Esophagus squamous epithelium (tissue), 5 donors: Measurements from ENCODE around the gene ZCCHC18. TPM values are rescaled to one million over a fixed set of nuclear protein-coding genes. Genes with fewer than 3 reads are reported as not detected.

Source experiments
- DNase-seq: peaks from one replicate; lab custom pipeline; 2025; lab: John Stamatoyannopoulos, UW
- H3K27ac ChIP-seq, 4 donors: fragments of 200-600 bp; sonication (generic); one replicate each; pipeline ENCODE4 v1.5.1; 2016 to 2019; ENCODE audit warnings: mild to moderate bottlenecking in 1 of 4
- H3K27me3 ChIP-seq, 4 donors: fragments of 200-600 bp; sonication (generic); 1 replicate in 3 of 4; 2 replicates in 1 of 4; pipeline versions ENCODE4 v1.5.1 to v1.6.0; 2017 to 2021; ENCODE audit warnings: antibody characterized with exemption in 1 of 4
- H3K36me3 ChIP-seq, 3 donors: fragments of 200-600 bp; sonication (generic); one replicate each; pipeline ENCODE4 v1.5.1; 2016 to 2019
- H3K4me1 ChIP-seq, 3 donors: fragments of 200-600 bp; sonication (generic); one replicate each; pipeline ENCODE4 v1.5.1; 2017 to 2019
- H3K4me3 ChIP-seq, 4 donors: fragments of 200-600 bp; sonication (generic); 1 replicate in 3 of 4; 2 replicates in 1 of 4; pipeline ENCODE4 v1.5.1; 2016 to 2019; ENCODE audit warnings: mild to moderate bottlenecking in 2 of 4, moderate library complexity in 1 of 4
- H3K9me3 ChIP-seq, 3 donors: fragments of 200-600 bp; sonication (generic); one replicate each; pipeline ENCODE4 v1.5.1; 2016 to 2019
- POLR2A ChIP-seq, 4 donors: fragments of 450-650 bp; IDR thresholded peaks; one replicate each; pipeline ENCODE4 v1.6.1; 2017; ENCODE audit warnings: antibody characterized with exemption in 4 of 4, mild to moderate bottlenecking in 4 of 4, moderate library complexity in 3 of 4
- WGBS, 2 donors: methylation state at CpG; one replicate each; pipeline ENCODE4 v1.1.5; 2018; 5-methylcytosine and 5-hydroxymethylcytosine counted together
- intact Hi-C: fragments of 100-400 bp; cut with DNase I; formaldehyde crosslinking; loops from one replicate; pipeline ENCODE4 v1.15.0; 2022
- total RNA-seq, 4 donors: library from RNA; depleted of rRNA; stranded (reverse); fragments of >200 nt; gene quantifications; one replicate each; pipeline ENCODE4 v1.1.0, GENCODE V29; 2016
- TF ChIP-seq, protein P1 (sequence below), 6 experiments: fragments of 450-650 bp in 4 of 6; fragments of 200-600 bp in 2 of 6; sonication (generic) in 2 of 6; IDR thresholded peaks; one replicate each; pipeline ENCODE4 v1.5.1; 2016 to 2019; ENCODE audit warnings: antibody characterized with exemption in 6 of 6, mild to moderate bottlenecking in 4 of 6, moderate library complexity in 4 of 6
- donor health status: DM: yes; HTN: yes; CAD: no.

The ZCCHC18 gene
- total RNA-seq, 4 donors from 2014 or later = 0.22 to 2.3 (median 0.73) TPM; not detected in 1

DNA sequence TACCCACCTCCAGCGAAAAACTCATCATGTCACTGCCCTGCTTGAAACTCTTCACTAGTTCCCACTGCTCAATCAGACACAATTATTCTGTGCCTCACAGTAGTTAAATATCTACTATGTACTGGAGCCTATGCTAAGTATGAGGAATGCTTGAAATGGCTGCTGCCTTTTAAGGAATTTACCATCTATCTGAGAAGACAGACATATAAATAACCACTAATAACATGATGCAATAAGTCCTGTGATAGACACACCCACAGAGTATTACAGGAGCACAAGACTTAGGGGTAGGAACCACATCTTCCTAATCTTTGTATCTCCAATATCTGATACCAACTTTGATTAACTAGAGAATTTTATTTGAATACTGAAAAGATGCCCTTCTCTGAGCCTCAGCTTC, 23.4 kb downstream of the ZCCHC18 start:
- Histone ChIP-seq H3K4me1 (peaks cover 0 to 5% (median 0%) of the 10 kb centered on the region in 3 donors), H3K27ac (peak overlapping the region in 2 of 4 donors; percentile 46 to 65), H3K36me3 (peaks cover 0 to 7% (median 0%) of the 10 kb centered on the region in 3 donors), H3K9me3 (no peaks in the 10 kb centered on the region), H3K4me3 (no peak overlapping the region), H3K27me3 (no peaks in the 10 kb centered on the region)
- TF ChIP-seq, protein P1, sequence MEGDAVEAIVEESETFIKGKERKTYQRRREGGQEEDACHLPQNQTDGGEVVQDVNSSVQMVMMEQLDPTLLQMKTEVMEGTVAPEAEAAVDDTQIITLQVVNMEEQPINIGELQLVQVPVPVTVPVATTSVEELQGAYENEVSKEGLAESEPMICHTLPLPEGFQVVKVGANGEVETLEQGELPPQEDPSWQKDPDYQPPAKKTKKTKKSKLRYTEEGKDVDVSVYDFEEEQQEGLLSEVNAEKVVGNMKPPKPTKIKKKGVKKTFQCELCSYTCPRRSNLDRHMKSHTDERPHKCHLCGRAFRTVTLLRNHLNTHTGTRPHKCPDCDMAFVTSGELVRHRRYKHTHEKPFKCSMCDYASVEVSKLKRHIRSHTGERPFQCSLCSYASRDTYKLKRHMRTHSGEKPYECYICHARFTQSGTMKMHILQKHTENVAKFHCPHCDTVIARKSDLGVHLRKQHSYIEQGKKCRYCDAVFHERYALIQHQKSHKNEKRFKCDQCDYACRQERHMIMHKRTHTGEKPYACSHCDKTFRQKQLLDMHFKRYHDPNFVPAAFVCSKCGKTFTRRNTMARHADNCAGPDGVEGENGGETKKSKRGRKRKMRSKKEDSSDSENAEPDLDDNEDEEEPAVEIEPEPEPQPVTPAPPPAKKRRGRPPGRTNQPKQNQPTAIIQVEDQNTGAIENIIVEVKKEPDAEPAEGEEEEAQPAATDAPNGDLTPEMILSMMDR (IDR thresholded peaks at IDR 0.05) = no peak
- TF ChIP-seq POLR2A (IDR thresholded peaks at IDR 0.05) = no peak
- WGBS, 2 donors = 71 to 86% methylated on average over 1 of the region's 1 CpG
- intact Hi-C loops = no loop called here
- DNase-seq = no peak

DNA sequence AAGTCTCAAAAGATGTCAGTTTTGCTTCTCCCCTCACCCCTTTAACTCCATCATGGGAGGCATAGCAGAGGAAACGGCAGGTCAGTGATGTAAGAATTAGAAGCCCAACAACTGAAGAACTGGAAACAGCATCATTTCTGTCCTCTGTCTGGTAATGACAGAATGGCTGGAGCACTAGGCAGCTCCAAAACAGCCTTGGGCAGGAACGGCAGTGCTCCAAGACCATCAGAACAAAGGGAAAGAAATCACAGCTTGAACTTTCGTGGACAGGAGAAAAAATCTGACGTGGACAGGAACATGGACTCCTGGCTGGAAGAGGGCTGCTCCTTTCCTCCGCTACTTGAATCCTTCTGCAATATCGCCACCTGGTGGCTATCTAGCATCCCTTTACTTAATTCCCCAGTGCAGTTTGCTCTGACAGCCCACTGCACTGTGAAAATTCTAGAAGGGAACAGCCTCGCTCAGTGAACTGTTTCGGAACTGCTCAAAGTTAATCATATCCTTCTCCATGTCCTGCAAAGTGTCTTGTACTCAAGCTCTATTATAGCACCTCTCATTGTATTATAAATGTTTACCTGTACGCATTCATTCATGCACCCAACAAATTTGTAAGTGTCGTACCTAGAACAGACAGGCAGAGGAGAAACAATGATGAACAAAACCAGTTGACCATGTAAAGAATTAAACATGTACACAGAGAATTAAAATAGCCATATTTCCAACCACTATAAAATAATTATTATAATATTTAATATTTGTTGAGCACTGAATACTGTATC, 24.1 kb downstream of the ZCCHC18 start:
- Histone ChIP-seq H3K4me1 (peaks cover 0 to 5% (median 0%) of the 10 kb centered on the region in 3 donors), H3K27me3 (no peaks in the 10 kb centered on the region), H3K36me3 (no peaks in the 10 kb centered on the region), H3K4me3 (peak overlapping the region in 3 of 4 donors; percentile 13 to 56 (median 29)), H3K9me3 (no peaks in the 10 kb centered on the region), H3K27ac (peak overlapping the region in 3 of 4 donors; percentile 41 to 65 (median 57))
- intact Hi-C loops = no loop called here
- TF ChIP-seq, protein P1 (IDR thresholded peaks at IDR 0.05) = peak; percentile 61 to 81 (median 64)
- no peak for TF ChIP-seq POLR2A (IDR thresholded peaks at IDR 0.05)
- no peak for DNase-seq
- WGBS, 2 donors = 9 to 20% methylated on average over 9 to 10 of the region's 10 CpGs

DNA sequence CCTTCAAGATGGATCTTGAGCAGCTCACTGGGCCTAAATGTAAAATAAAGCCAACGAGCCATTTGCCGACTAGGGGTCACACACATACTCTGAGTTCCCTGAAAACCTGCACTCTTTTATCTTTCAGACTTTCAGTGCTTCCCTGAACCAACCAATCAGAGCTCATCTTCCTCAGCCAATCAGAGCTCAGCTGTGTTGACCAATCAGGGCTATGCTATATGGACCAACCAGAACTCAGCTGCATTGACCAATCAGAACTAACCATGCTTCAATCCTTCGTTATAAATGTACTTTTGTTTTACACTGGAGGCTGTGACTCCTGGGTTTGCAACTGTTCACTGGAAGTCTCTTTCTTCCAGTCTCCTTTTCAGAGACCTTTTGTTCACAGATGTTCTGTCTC, 25.2 kb downstream of the ZCCHC18 start:
- TF ChIP-seq, protein P1 (IDR thresholded peaks at IDR 0.05) = no peak
- no peak for TF ChIP-seq POLR2A (IDR thresholded peaks at IDR 0.05)
- peaks cover 0 to 5% (median 0%) of the 10 kb centered on the region in 3 donors for H3K4me1 ChIP-seq
- WGBS, 2 donors = 71 to 74% methylated on average over 3 of the region's 3 CpGs
- DNase-seq = no peak
- H3K4me3 ChIP-seq = no peak overlapping the region
- no peak overlapping the region for H3K27ac ChIP-seq
- no peaks in the 10 kb centered on the region for H3K27me3 ChIP-seq
- H3K9me3 ChIP-seq = no peaks in the 10 kb centered on the region
- no peaks in the 10 kb centered on the region for H3K36me3 ChIP-seq
- intact Hi-C loops = no loop called here

DNA sequence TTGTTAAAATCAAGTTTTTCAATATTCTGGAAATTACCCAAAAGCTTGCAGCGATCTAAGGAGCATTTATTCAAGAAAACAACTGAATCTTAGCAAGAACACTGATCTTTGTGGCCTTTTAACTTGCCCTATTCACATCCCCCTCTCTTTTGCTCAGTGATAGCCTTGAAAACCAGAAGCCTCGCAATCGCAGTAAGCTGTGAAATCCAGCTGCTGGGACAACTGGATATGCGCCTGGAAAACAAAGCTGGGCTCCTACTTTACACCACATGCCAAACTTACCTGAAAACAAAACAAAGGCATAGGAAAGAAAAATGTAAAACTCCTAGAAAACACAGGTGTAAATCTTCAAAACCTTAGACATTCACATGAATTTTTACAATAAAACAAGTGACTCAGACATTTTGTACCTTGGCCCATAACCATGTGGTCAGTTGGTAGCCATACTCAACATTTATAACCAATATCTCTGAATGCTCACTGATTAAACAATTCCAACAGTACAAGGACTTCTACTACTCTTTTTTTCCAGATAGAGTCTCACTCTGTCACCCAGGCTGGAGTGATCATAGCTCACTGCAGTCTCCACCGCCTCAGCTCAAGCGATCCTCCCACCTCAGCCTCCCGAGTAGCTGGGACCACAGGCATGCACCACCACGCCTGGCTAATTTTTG, 28.9 kb downstream of the ZCCHC18 start:
- no peak for DNase-seq
- WGBS, 2 donors = 84 to 91% methylated on average over 8 of the region's 8 CpGs
- no peak overlapping the region for H3K4me3 ChIP-seq
- H3K9me3 ChIP-seq = no peaks in the 10 kb centered on the region
- H3K36me3 ChIP-seq = no peaks in the 10 kb centered on the region
- intact Hi-C loops = no loop called here
- no peaks in the 10 kb centered on the region for H3K27me3 ChIP-seq
- peaks cover 0 to 2% (median 0%) of the 10 kb centered on the region in 3 donors for H3K4me1 ChIP-seq
- TF ChIP-seq POLR2A (IDR thresholded peaks at IDR 0.05) = no peak
- TF ChIP-seq, protein P1 (IDR thresholded peaks at IDR 0.05) = no peak
- no peak overlapping the region for H3K27ac ChIP-seq

DNA sequence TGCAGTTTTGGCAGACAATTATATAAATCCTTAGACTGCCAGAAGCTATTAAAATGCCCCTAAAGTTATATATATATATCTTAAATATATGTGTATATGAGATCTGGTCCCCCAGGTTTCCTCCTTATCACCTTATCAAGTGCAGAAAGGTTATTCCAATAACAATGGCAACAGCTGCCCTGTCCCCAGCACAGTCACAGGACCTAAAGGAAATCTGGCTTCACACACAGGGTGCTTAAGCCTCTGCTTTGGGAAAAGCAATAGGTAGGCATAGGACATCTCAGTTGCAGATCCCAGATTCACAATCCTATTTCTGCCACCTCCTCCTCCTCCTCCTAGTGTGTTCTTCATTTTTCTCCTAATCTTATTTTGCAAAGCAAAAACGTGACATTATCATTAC, 38.7 kb downstream of the ZCCHC18 start:
- Histone ChIP-seq H3K4me3 (no peak overlapping the region), H3K9me3 (no peaks in the 10 kb centered on the region), H3K27ac (no peak overlapping the region), H3K36me3 (no peaks in the 10 kb centered on the region), H3K27me3 (no peaks in the 10 kb centered on the region), H3K4me1 (peaks cover 0 to 12% (median 4%) of the 10 kb centered on the region in 3 donors)
- no peak for DNase-seq
- WGBS, 2 donors = 8 to 36% methylated on average over 1 of the region's 1 CpG
- intact Hi-C loops = no loop called here
- no peak for TF ChIP-seq POLR2A (IDR thresholded peaks at IDR 0.05)
- TF ChIP-seq, protein P1 (IDR thresholded peaks at IDR 0.05) = no peak
